NK-92 treated with Interleukin-12 subunit alpha and Interleukin-12 subunit beta, amount 100 ng/mL, for 24 hours (cell line): ENCODE results near the gene CCL8.

Source experiments
- DNase-seq: peaks from one replicate; lab custom pipeline; 2025; lab: John Stamatoyannopoulos, UW

CCL8 gene

DNA sequence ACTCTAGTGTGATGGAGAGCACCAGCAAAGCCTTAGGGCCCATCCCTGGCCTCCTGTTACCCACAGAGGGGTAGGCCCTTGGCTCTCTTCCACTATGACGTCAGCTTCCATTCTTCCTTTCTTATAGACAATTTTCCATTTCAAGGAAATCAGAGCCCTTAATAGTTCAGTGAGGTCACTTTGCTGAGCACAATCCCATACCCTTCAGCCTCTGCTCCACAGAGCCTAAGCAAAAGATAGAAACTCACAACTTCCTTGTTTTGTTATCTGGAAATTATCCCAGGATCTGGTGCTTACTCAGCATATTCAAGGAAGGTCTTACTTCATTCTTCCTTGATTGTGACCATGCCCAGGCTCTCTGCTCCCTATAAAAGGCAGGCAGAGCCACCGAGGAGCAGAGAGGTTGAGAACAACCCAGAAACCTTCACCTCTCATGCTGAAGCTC lies at the start of gene CCL8:
Gene CCL8, plus strand, starts transcription at position 397 of the 445 bp plus-strand sequence. CDS start 67 bp downstream, outside the sequence.
- DNase-seq, result no peak

GRCh38 chr17:34269969-34270368 lies 49.3 kb upstream of the CCL8 start, which contains the start of gene CCL7:
Gene CCL7 (plus strand): TSS chr17:34270221. CDS start chr17:34270291, 70 bp downstream.
- DNase-seq, result no peak

GRCh38 chr17:34275881-34276280 lies 43.4 kb upstream of the CCL8 start:
- no peak for DNase-seq

GRCh38 chr17:34276826-34277225 lies 42.4 kb upstream of the CCL8 start:
- DNase-seq, result no peak

GRCh38 chr17:34283571-34283970 lies 35.7 kb upstream of the CCL8 start:
- DNase-seq, result no peak

DNA sequence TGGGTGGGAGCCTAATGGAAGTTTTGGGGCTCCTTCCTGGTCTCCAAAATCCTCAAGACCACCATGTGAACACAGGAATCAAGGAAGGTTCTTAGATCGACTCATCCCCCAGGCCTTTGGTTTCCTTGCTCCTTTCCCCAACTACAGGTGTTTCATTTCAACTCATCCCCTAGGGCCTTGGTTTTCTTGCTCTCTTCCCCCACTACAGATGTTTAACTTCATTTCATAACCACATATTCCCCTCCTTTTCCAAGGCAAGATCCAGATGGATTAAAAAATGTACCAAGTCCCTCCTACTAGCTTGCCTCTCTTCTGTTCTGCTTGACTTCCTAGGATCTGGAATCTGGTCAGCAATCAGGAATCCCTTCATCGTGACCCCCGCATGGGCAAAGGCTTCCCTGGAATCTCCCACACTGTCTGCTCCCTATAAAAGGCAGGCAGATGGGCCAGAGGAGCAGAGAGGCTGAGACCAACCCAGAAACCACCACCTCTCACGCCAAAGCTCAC lies 33.9 kb upstream of the CCL8 start, which contains the start of gene CCL11:
Gene CCL11, plus strand, starts transcription at position 457 of the 507 bp plus-strand sequence. CDS start 67 bp downstream, outside the sequence.
- no peak for DNase-seq

GRCh38 chr17:34287875-34288274 lies 31.4 kb upstream of the CCL8 start:
- DNase-seq, result no peak

DNA sequence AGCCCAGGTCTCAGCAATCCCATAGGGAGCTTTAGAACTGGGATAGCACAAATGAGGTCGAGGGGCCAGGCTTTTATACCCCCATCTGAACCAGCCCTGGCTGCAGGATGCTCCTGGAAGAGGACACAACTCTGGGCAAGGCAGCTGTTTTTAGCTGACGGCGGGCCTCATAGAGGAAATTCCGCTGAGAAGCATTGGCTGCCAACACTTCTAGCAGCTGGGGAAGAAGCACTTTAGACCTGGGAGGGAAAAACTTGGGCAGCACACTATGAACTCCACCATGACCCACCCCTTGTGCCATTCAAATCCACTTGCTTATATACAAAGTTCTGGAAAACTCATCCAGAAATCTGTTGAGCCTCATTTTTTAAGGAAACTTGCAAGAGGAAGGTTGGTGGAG lies 28.6 kb upstream of the CCL8 start:
- no peak for DNase-seq

- DNase-seq, result no peak
Observed at GRCh38 chr17:34291721-34292348, 27.4 kb upstream of the CCL8 start.

GRCh38 chr17:34299027-34299426 lies 20.2 kb upstream of the CCL8 start:
- DNase-seq, result no peak

- DNase-seq, result no peak
Observed at GRCh38 chr17:34299956-34300577, 19.2 kb upstream of the CCL8 start.

DNA sequence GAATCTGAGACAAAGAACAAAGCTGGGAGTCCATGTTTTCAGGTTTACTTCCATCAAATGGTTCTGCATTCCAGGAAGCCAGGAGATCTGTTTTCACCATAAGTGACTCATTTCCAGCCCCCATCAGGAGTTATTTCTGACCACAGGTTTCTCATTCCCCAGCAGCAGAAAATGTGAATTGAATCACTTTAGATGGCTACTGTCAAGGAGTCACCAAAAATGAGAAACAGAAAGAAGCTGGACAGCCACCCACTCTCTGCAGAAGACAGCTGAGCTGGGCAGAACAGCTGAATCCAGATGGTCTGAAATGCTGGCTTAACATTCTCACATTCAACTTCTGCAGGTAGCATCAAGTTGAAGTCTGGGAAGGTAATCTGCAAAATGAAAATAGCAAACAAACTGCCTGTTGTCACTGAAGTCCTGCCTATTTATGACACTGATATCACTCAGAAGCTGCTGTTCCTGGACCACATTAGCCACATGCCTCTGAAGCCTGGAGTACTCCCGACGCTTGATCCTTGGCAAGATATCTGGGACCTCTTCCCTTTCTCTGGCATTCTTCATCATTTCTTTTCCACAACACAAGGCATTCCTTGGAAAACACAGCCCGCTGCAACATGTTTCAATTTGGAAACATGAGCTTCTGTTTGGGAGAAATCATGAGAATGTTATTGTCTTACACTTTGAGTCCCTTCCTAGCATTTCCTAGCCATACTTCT lies 18.4 kb upstream of the CCL8 start:
- DNase-seq, result no peak

DNA sequence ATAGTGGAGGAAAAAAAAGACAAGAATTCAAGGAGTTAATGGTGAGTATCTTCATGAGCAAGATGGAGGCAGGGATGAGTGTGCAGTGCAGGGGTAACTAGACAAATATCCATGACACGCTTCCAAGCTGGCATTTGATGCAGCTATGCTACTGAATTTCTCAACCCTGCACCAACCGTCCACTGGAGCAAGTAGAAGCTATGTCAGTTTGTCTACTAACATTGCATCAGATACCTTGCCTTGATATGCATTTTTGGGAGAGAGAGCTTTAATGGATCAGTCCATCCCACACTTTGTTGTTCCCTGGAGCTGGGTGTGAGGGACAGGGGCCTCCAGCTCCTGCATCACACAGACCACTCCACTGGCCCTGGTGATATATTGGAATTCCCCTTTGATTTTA lies 17.2 kb upstream of the CCL8 start:
- DNase-seq, result no peak

DNA sequence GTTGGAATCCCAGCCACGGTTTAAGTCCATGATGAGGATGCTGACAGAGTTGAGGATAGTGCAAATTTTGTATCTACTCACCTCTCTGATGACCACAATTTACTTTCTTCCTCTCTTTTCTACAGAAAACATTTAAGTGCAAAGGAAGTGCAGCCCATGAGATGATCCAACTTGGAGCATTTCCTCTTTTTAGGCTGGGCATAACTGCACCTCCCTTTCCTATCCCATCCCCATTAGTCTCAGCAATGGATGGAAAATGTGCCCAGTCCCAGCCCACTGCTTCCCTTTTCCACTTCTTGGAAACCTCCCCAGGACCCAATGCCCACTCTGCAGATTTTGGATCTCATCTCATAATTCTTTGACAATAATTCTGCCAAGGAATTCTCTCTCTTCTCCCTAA lies 16.6 kb upstream of the CCL8 start:
- DNase-seq, result no peak

DNA sequence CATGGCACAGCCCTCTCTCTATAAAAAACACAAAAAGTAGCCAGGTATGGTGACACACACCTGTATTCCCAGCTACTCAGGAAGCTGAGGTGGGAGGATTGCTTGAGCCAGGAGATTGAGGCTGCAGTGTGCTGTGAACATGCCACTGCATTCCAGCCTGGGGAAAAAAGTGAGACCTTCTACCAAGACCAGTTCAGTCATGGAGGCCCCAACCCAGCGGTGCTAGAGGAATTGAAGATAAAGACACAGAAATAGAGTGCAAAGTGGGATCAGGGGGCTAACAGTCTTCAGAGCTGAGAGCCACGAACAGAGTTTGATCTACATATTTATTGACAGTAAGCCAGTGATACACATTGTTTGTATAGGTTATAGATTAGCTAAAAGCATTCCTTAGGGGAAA lies 15.6 kb upstream of the CCL8 start:
- no peak for DNase-seq

- DNase-seq, result no peak
Observed at GRCh38 chr17:34305061-34305460, 14.2 kb upstream of the CCL8 start.

GRCh38 chr17:34305606-34306005 lies 13.6 kb upstream of the CCL8 start:
- no peak for DNase-seq

- DNase-seq, result no peak
Observed at GRCh38 chr17:34306466-34306865, 12.8 kb upstream of the CCL8 start.

DNA sequence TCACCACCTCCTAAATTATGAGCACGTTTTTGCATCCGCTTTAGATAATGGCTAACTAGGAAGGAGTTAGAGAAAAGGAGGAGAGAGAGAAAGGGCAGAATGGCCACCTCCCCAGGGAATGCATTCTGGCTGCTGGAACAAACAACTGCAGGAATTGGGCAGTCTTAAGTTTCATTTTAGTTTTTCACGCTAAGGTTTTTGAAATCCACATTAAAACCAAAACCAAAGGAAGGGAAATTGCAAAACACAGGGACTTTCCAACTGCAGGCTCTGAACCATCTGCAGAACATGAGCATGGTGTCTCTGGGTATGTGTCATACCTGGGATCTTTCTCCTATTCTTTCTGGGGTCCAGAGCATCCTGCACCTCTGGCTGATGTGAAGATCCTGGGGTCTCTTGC lies 12.1 kb upstream of the CCL8 start:
- DNase-seq, result no peak

DNA sequence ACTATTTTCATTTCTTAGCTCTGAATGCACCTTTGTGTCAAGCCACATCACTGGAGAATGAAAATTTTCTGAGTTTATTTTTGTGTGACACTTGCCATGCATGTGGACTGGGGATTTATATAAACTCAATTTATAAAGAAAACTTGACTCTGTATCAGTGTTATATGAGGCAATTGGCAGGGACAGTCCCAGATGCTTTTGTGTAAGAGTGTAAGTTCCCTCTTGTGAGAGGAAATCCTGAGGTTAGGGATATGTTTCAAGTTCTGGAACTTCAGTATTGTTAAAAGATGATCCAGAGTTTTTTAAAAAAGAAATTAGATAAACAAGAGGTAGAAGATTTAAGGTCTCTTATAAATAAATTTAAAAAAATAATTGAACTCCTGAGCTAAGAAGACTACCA lies 10.9 kb upstream of the CCL8 start:
- no peak for DNase-seq

DNA sequence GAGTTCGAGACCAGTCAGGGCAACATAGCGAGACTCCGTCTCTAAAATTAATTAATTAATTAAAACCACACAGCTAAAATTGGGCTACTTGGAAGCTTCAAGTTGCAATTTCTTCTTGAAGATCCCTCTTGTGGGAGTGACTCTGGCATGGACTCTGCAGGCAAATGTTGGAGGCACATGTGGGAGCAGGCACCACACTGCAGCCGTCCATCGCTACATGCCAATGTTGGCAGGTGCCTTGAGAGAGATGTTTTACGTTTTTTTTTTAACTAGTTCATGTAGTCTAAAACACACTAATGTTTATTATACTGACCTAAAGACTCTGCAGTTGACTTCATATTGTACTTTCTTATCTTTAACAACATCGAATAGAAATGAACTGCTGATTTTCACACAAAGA lies 7.9 kb upstream of the CCL8 start:
- DNase-seq, result no peak

DNA sequence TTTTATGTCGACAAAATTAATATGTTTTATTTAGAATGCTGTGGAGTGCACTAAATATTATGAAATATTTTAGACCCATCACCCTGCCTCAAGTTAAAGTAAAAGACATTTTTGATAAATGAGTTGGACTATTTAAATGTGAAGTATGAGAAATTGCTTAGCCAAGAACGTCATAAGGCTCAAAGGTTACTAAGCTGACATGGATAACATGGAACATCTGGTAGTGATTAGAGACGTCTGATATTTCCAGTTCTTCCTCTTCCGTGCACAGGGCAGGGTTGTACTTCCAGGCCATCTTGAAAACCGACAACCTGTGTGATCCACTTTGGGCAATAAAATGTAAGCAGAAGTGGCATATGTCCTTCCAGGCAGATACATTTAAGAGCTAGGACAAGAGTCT lies 7.2 kb upstream of the CCL8 start:
- no peak for DNase-seq

GRCh38 chr17:34313164-34313563 lies 6.1 kb upstream of the CCL8 start:
- DNase-seq, result no peak
